GM12878 (cell line): ENCODE measurements around the gene ZKSCAN5.

Experiments
- POLR2AphosphoS5 ChIP-seq: IDR thresholded peaks from 2 replicates; pipeline ENCODE4 v1.6.1; 2011; ENCODE audit warnings: mild to moderate bottlenecking, low read length, inconsistent platforms
- REST ChIP-seq: IDR thresholded peaks from 2 replicates; pipeline ENCODE4 v1.6.1; 2012; ENCODE audit warnings: mild to moderate bottlenecking, low read depth, low read length

DNA sequence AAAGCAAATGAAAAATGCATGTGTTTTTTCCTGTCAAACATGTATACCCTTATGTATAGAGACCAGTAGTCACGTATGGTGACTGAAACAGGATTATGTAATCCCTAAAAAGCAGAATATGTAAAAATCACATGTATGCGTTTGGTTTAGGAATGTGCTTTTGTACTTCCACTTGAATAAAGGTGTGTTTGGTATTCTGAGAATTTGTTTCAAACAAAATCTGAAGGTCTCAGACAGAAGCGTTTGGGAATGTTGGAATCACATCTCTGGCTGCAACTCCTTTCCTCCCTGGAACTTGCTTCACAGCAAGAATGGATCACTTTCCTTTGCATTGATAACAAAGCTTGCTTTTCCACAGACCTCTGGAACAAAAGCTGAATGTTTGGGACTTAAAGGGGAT is 71.8 kb downstream of the ZKSCAN5 start:
- TF ChIP-seq REST (no peak), POLR2AphosphoS5 (no peak)
